Measurements from ENCODE around the gene C19orf47.
A peak's percentile ranks its signal among the peaks of the same experiment; 100 is the strongest.

C19orf47 gene

DNA sequence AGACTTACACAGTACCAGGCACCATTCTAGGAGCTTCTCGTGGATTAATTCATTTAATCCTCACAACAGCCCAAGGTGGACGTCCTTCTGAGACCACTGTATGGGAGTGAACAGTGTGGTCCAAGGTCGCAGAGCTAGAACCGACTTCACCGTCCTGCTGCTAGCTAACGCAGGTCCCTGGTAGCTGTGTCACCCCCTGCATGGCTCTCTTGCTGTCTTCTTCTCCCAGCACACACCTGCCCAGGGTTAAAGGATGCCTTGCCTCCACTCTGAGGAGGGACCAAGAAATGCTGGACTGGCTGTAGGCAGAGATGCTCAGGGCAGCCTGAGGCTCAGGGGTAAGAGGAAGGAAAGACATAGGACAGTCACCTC lies 66.0 kb downstream of the C19orf47 start:
- DNase-seq (ENCODE audit: low spot score): no peak

DNA sequence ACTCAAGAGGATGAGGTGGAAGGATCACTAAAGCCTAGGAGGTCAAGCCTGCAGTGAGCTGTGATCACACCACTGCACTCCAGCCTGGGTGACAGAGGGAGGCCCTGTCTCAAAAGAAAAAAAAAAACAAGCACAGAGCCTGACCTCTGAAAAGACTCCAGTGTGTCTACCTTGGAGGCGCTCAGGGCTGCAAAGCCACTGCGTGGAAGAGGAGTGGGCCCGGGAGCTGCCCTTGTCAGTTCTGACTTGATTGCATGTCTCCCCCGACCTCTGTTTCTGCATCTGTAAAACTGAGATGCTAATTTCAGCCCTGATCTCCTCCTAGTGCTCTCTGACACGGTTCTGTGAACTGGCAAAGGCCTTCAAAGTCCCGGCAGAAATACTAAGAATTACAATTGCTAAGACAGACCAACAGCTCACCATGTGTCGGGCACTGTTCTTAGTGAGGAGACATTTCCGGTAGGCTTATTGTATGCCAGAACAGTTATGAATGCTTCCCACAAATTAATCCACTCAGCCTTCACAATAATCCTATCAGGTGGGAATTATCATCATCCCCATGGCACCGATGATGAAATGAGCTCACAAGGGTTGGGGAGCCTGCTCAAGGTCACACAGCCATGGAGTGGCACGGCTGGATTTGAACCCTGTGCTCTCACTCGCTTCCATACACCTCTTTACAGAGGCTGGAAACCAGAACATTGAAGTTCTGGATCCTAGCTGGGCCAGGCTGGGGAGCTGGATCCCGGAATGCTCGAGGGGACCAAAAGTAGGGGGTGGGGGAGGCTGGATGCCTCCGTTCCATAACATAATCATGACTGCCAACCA lies 66.6 kb downstream of the C19orf47 start:
- DNase-seq (ENCODE audit: low spot score): no peak

DNA sequence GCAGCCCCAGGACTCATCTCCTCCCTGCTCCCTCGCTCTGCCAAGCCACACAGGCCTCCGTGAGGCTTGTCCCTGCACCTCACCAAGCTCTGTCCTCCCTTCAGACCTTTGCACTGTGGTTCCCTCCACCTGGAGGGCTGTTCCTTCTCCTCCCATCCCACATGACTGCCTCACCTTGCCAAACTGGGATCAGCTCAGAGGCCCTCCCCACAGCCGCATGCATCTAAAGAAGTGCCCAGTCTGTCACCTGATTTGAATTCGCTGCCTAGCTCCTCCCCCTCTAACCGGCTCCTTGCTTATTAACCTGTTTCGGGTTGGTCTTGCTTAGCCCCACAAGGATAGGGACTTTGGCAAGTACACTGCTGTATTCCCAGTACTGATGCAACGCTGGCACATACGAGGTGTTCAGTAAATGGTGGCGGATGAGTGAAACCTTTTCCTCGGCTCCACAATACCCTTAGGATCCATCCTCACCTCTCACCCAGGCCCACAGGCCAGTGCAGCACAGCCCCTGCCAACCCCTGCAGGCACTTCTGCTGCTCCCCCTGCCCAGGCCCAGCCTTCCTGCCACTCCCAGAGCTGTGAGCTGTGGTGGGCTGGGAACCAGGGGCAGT lies 67.5 kb downstream of the C19orf47 start:
- no peak for DNase-seq (ENCODE audit: low spot score)

DNA sequence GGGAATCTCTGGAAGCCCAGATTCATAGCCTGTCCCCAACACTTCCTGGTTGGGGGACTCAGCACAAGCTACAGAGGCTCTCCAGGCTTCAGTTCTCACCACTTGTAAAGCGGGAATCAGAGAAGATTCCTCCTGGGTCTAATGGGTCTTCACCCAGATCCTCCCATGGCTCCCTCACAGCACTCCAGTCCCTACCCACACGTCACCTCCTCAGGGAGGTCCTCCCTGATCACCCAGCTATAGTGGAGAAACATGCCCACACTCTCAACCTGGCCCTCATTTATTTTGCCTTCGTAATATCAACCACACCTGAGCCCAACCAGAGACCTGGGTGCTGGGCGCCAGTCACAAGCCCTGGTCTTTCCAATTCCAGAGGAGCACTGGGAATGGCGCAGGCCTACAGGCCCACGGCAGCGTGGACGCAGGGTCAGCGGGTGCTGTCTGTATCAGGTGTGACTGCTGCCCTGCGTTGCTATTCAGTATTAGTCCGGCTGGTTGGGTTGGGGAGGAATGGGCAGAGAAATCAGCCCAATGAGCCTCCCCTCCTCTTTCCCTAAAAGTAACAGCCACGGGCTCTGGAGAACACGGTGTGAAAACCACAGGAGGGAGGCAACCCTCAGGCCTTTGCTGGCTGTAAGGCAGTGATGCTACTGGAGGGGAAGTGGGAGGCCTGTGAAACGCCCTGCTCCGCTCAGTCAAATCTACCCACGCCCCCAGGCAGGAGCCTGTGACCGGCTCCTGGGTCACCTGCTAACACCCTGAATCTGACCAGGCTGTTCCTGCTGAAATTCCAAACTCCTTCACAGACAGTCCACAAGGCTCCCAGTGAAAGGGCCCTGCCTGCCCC lies 68.2 kb downstream of the C19orf47 start:
- no peak for DNase-seq (ENCODE audit: low spot score)

DNA sequence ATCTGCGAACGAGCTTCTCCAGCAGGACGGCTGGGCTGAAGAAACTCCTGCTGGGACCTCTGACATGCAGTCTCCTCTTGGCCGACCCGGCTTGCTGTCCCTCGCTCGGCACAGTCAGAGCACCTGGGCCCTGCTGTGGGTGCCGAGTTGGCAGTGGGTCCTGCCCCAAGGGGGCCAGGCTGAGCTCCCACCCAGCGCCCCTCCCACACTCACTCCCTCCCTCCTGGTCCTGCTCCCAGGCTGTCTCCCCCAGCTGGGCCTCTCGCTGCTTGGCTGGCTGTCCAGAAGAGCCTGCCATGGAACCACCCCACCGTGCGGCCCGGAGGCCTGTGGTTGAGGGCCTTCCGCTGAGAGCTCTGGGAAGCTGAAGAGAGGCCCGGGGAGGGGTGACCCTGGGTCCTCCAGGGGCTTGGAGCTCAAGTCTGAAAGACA lies 69.1 kb downstream of the C19orf47 start:
- no peak for DNase-seq (ENCODE audit: low spot score)

DNA sequence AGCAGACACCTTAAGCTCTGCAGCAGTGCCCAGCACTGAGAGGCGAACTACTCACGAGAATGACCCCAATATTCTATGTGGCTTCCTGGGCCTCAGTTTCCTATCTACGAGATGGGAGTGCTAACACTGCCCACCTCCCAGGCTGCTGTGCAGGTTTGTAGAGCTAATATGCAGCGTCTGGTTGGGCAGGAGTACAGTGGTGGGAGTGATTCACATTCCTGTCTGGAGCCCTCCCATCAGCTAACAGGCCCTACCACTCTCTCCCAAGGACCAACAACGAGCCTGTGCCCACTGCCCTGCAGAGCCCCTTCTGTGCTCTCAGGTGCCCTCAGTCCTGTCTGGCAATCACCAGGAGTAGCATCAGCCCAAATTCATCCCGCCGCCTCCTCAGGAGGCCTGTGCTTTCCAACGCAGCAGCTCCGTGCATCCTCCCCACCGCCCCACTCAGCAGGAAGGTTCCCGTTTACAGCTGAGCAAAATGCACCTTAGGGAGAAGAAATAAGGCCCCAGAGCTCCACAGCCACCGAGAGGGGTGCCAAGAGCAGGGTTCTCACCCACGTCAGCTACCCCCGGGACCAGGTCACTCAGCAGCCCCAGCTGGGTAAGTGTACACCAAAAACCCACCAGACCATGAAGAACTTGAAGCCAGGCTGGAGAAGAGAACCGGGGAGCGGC lies 69.7 kb downstream of the C19orf47 start:
- DNase-seq (ENCODE audit: low spot score): no peak

DNA sequence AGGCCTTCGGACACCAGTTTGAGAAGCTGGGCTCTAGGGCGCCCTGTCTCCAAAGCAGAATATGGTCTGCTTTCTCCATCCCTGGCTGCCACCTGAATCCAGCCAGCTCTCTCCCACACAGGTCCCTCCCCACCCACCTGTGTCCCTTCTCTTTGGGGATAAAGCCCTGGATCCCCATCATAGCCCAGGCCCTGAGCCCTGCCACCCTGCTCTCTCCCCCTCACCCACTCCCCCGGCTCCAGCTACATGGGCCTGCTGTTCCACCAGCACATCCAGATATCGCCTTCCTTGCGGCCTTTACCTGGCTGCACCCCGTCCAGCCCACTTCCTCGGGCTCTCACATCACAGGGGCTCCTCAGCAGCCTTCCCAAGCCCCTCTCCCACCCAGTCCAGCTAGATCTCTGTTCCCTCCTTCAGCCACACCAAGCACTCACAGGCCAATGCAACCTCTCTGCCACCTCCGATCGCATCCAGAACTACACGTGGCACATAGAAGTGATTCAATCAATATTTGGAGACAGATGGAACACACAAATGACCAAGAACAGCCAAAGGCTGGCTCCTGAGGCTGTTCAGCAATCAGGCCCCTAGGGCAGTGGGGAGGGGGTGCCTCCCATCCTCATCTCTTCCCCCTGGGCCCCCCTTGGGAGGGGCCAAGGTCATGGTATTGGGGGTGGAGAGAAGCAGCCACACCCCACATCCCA lies 70.7 kb downstream of the C19orf47 start:
- no peak for DNase-seq (ENCODE audit: low spot score)

DNA sequence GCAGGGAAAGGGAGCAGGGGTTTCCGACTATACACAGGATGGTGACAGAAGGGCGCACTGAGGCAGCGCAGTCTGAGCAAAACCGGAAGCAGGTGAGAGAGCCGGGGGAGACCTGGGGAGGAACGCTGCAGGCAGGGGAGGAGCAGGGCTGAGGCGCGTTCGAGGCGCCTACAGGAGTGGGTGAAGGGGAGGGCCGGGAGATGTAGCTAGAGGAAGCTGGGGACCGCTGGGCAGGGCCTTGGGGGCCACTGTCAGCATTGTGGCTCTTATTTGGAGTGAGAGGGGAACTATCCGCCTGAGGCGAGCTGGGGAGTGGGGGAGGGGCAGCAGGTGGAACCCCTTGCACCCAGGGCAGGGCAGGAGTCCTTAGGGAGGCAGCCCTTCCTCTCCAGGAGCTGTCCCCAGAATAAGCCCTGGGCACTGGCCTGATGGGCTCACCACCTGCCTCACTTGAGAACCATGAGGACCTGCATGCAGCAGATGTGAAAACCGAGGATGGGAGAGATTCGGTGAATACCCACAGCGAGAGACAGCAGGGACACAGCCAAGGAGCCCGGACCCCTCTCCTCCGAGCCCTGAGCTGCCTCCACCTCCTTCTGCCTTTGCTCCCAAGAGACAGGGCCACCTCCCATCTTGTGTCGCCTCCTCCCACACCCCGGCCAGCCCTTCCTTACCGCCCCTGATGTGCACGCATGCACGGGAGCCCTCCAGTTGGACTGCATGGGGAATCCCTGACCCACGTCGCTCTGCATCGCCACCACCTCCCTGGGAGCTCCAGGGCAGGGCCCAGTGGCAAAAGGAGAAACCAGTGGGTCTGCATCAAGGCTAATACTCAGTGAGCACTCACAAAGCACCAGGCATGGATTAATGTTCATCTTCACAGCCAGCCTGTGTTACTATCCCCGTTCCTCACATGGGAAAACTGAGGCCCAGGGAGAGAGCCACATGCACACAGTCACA lies 73.3 kb downstream of the C19orf47 start:
- peak; percentile 19 for DNase-seq (ENCODE audit: low spot score)

DNA sequence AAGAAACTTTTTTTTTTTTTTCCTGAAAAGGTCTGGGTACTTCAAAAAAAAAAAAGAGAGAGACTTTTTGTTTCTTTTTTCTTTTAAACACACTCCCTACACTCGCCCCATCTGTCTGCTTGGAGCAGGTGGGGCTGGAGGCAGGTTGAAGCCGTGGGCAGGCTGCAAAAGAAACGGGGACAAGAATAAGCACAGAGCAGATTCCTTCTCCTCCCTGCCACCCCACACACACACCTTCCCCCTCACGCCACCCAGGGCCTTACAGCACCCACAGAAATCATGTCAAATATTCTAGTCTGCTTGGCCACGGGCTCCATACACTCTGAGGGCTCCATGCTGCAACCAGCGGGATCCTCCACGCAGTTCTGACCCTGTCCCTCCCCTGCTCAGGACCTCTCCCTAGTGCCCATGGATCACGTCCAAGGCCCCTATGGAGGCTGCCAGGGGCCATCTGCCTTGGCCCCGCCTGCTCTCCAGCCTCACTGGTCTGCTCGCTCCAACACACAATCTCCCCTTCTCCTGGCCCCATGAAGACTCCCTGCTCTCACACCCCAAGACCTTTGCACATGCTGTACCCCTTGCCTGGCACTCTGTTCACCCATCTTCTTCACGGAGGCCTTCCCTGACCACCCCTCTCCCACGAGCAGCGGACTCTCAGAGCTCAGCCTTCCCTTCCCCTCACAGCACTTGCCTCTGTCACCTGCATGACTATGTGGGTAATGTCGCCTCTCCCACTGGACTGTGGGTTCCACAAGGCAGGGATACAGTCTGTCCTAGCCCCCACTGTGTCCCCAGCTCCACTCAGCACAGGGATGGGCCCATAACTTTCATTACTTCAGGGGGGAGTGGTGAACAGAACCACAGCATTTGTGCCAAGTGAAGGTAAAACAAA lies 74.5 kb downstream of the C19orf47 start:
- DNase-seq (ENCODE audit: low spot score): no peak

DNA sequence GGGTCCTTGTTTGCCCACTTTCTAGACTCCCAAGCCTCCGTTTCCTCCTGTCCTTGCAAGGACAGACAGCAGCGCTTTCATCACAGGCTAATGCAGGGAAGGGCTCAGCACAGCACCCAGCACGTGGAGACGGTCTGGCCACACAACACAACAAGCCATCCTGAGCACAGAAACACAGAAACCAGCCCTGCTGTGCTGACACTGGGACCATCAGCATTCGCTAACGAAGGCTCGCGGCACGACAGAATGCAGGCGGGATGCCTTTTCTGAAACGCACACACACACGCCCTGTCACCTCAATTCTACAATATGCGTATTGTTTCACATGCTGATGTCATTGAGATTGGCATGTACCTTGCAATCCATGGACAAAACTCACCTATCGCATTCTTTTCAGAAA lies 75.9 kb downstream of the C19orf47 start:
- DNase-seq (ENCODE audit: low spot score): no peak

DNA sequence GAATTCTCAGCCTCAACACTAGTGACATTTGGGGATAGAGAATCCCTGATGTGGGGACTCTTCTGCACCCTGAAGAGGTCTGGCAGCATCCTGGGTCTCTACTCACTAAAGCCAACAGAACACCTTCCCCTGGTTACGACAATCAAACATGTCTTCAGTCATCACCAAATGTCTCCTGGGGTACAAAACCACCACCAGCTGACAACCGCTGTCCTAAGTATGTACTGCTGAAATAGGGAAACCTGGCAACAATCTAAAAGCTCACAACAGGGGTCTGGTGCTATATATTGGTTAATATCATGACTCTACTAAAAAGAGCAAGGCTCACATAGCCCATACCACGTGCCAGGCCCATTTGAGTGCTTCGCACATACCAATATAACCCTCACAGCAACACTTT lies 76.5 kb downstream of the C19orf47 start:
- no peak for DNase-seq (ENCODE audit: low spot score)

DNA sequence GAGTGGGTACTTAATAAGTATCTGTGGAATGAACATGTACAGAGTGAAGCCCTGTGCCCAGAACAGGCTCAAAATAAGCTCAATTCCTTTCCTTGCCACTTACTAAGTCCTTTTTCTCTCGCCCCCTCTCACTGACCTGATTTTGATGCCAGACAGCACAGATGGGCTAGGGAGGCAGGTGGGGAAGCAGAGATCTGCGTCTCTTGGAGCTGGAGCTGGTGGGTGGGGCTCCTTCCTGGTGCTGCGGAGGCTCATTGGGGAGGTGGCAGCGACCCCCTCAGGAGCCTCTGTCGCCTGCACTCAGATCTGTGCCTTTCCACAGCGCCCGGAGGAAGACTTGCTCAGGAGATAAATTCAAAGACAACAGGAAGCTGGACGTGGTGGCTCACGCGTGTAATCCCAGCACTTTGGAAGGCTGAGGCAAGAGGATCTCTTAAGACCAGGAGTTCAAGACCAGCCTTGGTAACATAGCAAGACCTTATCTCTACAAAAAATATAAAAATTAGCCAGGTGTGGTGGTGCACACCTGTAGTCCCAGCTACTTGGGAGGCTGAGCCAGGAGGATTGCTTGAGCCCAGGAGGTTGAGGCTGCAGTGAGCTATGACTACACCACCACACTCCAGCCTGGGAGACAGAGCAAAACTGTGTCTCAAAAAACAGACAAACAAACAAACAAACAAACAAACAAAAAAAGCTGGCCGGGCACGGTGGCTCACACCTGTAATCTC lies 77.7 kb downstream of the C19orf47 start:
- DNase-seq (ENCODE audit: low spot score): no peak
